IMR-90 (cell line): ENCODE measurements around the gene SLC6A7. TPM values are rescaled to one million over a fixed set of nuclear protein-coding genes. Genes with fewer than 3 reads are reported as not detected.

Source experiments
- ATAC-seq: fragments of 200-7000 bp; cut with Tn5 transposase; 2 replicates; pipeline ENCODE4 v1.9.1; 2020; ENCODE audit warnings: low read depth, mild to moderate bottlenecking, moderate library complexity
- BruUV-seq: library from RNA; stranded (reverse); fragments of 400-500 nt; replicated peaks from 2 replicates; lab custom pipeline; 2021; lab: Mats Ljungman, UMichigan
- CTCF ChIA-PET: fragments of 300-600 bp; formaldehyde crosslinking; extraction: SDS; loops from one replicate; lab custom pipeline; 2021; ENCODE audit warnings: antibody characterized with exemption; lab: Yijun Ruan, JAX
- POLR2A ChIA-PET: fragments of 300-600 bp; sonication (Branson Sonifier 250); formaldehyde crosslinking; loops from one replicate; lab custom pipeline; 2022; ENCODE audit warnings: antibody characterized with exemption; ENCODE audit not compliant: unreplicated experiment; lab: Charles Lee
- DNase-seq: peaks from one replicate; pipeline ENCODE4 v3.0.0; 2013
- H2AFZ ChIP-seq: replicated peaks from 2 replicates; pipeline ENCODE3; 2013; ENCODE audit warnings: low read length, mild to moderate bottlenecking; ENCODE audit not compliant: poor library complexity
- H2AK5ac ChIP-seq: 2 replicates; pipeline ENCODE4 v1.6.1; 2013; ENCODE audit warnings: low read depth, low read length, inconsistent platforms
- H2AK9ac ChIP-seq: replicated peaks from 2 replicates; pipeline ENCODE3; 2013; ENCODE audit warnings: mild to moderate bottlenecking, low read depth, low read length, moderate library complexity; ENCODE audit not compliant: poor library complexity
- H2BK120ac ChIP-seq: 2 replicates; pipeline ENCODE4 v1.6.1; 2013; ENCODE audit warnings: low read depth, low read length, inconsistent platforms
- H2BK15ac ChIP-seq: 3 replicates; pipeline ENCODE4 v1.6.1; 2013; ENCODE audit warnings: low read depth, low read length, inconsistent platforms
- H2BK20ac ChIP-seq: 2 replicates; pipeline ENCODE4 v1.6.1; 2013; ENCODE audit warnings: low read depth, mild to moderate bottlenecking, inconsistent platforms, low read length, moderate library complexity
- H2BK5ac ChIP-seq: 2 replicates; pipeline ENCODE4 v1.6.1; 2013; ENCODE audit warnings: mild to moderate bottlenecking, low read depth, low read length, inconsistent platforms; ENCODE audit not compliant: poor library complexity, severe bottlenecking
- H3K14ac ChIP-seq: replicated peaks from 2 replicates; pipeline ENCODE4 v1.6.1; 2013; ENCODE audit warnings: low read depth, low read length, inconsistent platforms
- H3K18ac ChIP-seq: 2 replicates; pipeline ENCODE4 v1.6.1; 2013; ENCODE audit warnings: low read depth, low read length, control low read depth
- H3K23ac ChIP-seq: 2 replicates; pipeline ENCODE4 v1.6.1; 2013; ENCODE audit warnings: low read depth, low read length, inconsistent platforms
- H3K27ac ChIP-seq: 2 replicates; pipeline ENCODE4 v1.5.1; 2013; ENCODE audit warnings: mild to moderate bottlenecking, control low read depth, low read length; ENCODE audit not compliant: insufficient read depth
- H3K27me3 ChIP-seq: 2 replicates; pipeline ENCODE4 v1.6.1; 2013; ENCODE audit warnings: low read length; ENCODE audit not compliant: control insufficient read depth, insufficient read depth
- H3K36me3 ChIP-seq: 2 replicates; pipeline ENCODE4 v1.6.1; 2013; ENCODE audit warnings: low read length, mixed read lengths; ENCODE audit not compliant: control insufficient read depth, insufficient read depth
- H3K4ac ChIP-seq: 2 replicates; pipeline ENCODE4 v1.6.1; 2013; ENCODE audit warnings: low read depth, low read length, inconsistent platforms
- H3K4me1 ChIP-seq: 2 replicates; pipeline ENCODE4 v1.6.1; 2013; ENCODE audit warnings: low read length, mixed read lengths; ENCODE audit not compliant: control insufficient read depth, insufficient read depth
- H3K4me2 ChIP-seq: 2 replicates; pipeline ENCODE4 v1.6.1; 2013; ENCODE audit warnings: low read depth, mild to moderate bottlenecking, control low read depth, low read length, moderate library complexity
- H3K4me3 ChIP-seq: 2 replicates; pipeline ENCODE4 v1.5.1; 2013; ENCODE audit warnings: low read depth, mild to moderate bottlenecking, control low read depth, low read length, moderate library complexity; ENCODE audit not compliant: insufficient read depth
- H3K56ac ChIP-seq: 2 replicates; pipeline ENCODE4 v1.6.1; 2013; ENCODE audit warnings: low read length, inconsistent platforms; ENCODE audit not compliant: insufficient read depth; ENCODE audit errors: extremely low read depth
- H3K79me1 ChIP-seq, 2 experiments: 2 replicates each; pipeline ENCODE4 v1.6.1; 2013; ENCODE audit warnings: low read length in 2 of 2, inconsistent platforms in 1 of 2, low read depth in 1 of 2
- H3K9ac ChIP-seq: 2 replicates; pipeline ENCODE4 v1.6.1; 2013; ENCODE audit warnings: low read depth, low read length, control low read depth
- H3K9me1 ChIP-seq: 2 replicates; pipeline ENCODE4 v1.6.1; 2013; ENCODE audit warnings: low read length, inconsistent platforms; ENCODE audit not compliant: insufficient read depth
- H3K9me3 ChIP-seq: 2 replicates; pipeline ENCODE4 v1.6.1; 2013; ENCODE audit warnings: low read length; ENCODE audit not compliant: control insufficient read depth, insufficient read depth
- H4K20me1 ChIP-seq: 2 replicates; pipeline ENCODE4 v1.6.1; 2013; ENCODE audit warnings: low read length, inconsistent platforms; ENCODE audit not compliant: insufficient read depth
- H4K5ac ChIP-seq: 2 replicates; pipeline ENCODE4 v1.6.1; 2013; ENCODE audit warnings: mild to moderate bottlenecking, low read depth, low read length, control low read depth
- H4K8ac ChIP-seq, 2 experiments: 2 replicates each; pipeline ENCODE4 v1.6.1; 2013; ENCODE audit warnings: low read depth in 2 of 2, low read length in 2 of 2, control low read depth in 1 of 2, inconsistent platforms in 1 of 2
- H4K91ac ChIP-seq: 2 replicates; pipeline ENCODE4 v1.6.1; 2013; ENCODE audit warnings: low read depth, low read length, inconsistent platforms; ENCODE audit not compliant: insufficient read depth
- BHLHE40 ChIP-seq: fragments of 150-350 bp; IDR thresholded peaks from 2 replicates; pipeline ENCODE4 v1.6.1; 2016; ENCODE audit warnings: mild to moderate bottlenecking, low read depth, low read length
- CEBPB ChIP-seq: IDR thresholded peaks from 2 replicates; pipeline ENCODE4 v1.6.1; 2012; ENCODE audit warnings: low read depth, low read length, improper control_type of control experiment
- ELK1 ChIP-seq: fragments of 150-350 bp; IDR thresholded peaks from 2 replicates; pipeline ENCODE4 v1.6.1; 2016; ENCODE audit warnings: low read depth, mild to moderate bottlenecking, low read length, moderate library complexity, borderline replicate concordance
- FOS ChIP-seq: fragments of 150-350 bp; IDR thresholded peaks from 2 replicates; pipeline ENCODE4 v1.6.1; 2016; ENCODE audit warnings: low read depth, low read length
- MAFK ChIP-seq: IDR thresholded peaks from 2 replicates; pipeline ENCODE4 v1.6.1; 2012; ENCODE audit warnings: low read depth, low read length, improper control_type of control experiment
- MAZ ChIP-seq: IDR thresholded peaks from 2 replicates; pipeline ENCODE4 v1.6.1; 2012; ENCODE audit warnings: low read depth, mild to moderate bottlenecking, low read length, improper control_type of control experiment, moderate library complexity, borderline replicate concordance
- MXI1 ChIP-seq: IDR thresholded peaks from 2 replicates; pipeline ENCODE4 v1.6.1; 2012; ENCODE audit warnings: low read depth, mild to moderate bottlenecking, low read length, moderate library complexity, borderline replicate concordance
- NFE2L2 ChIP-seq: fragments of 150-350 bp; IDR thresholded peaks from 2 replicates; pipeline ENCODE4 v1.6.1; 2016; ENCODE audit warnings: low read depth, mild to moderate bottlenecking, low read length
- POLR2A ChIP-seq: IDR thresholded peaks from 2 replicates; pipeline ENCODE4 v1.6.1; 2012; ENCODE audit warnings: mild to moderate bottlenecking, low read depth, low read length
- RAD21 ChIP-seq: IDR thresholded peaks from 2 replicates; pipeline ENCODE4 v1.6.1; 2012; ENCODE audit warnings: low read length, improper control_type of control experiment
- RCOR1 ChIP-seq: IDR thresholded peaks from 2 replicates; pipeline ENCODE4 v1.6.1; 2012; ENCODE audit warnings: mild to moderate bottlenecking, low read length, improper control_type of control experiment; ENCODE audit not compliant: insufficient replicate concordance
- RFX5 ChIP-seq: IDR thresholded peaks from 2 replicates; pipeline ENCODE4 v1.8.0; 2012; ENCODE audit warnings: low read depth, mild to moderate bottlenecking, low read length, moderate library complexity
- SMC3 ChIP-seq: fragments of 150-350 bp; IDR thresholded peaks from 2 replicates; pipeline ENCODE4 v1.6.1; 2016; ENCODE audit warnings: low read depth, mild to moderate bottlenecking, antibody characterized with exemption, low read length, moderate library complexity
- USF2 ChIP-seq: fragments of 150-350 bp; IDR thresholded peaks from 2 replicates; pipeline ENCODE4 v1.6.1; 2017; ENCODE audit warnings: mild to moderate bottlenecking, antibody characterized with exemption, low read length, low read depth
- WGBS, 2 experiments: methylation state at CpG; one replicate each; pipeline versions ENCODE4 v1.1.5 to v1.1.7; 2013; ENCODE audit warnings: missing lambda C conversion rate in 2 of 2; ENCODE audit not compliant: insufficient read length in 1 of 2; ENCODE audit errors: extremely low coverage in 2 of 2; 5-methylcytosine and 5-hydroxymethylcytosine counted together
- dilution Hi-C: fragments of 300-500 bp; cut with HindIII; formaldehyde crosslinking; loops from one replicate; pipeline ENCODE4 v1.14.3; 2018; ENCODE audit warnings: low sequenced_read_pairs; ENCODE audit not compliant: unreplicated experiment
- in situ Hi-C: fragments of 300-500 bp; cut with MboI; formaldehyde crosslinking; loops from 3 replicates; pipeline ENCODE4 v1.14.3; 2019; ENCODE audit warnings: low sequenced_read_pairs, inconsistent platforms, mixed read lengths
- intact Hi-C: fragments of 100-400 bp; cut with micrococcal nuclease; formaldehyde crosslinking; loops from 2 replicates; pipeline ENCODE4 v1.10.0; 2022
- polyA plus RNA-seq, 3 experiments: library from polyadenylated mRNA; depleted of rRNA; stranded (reverse); fragments of >200 nt; gene quantifications; 2 replicates each; pipeline ENCODE4 v1.2.3, GENCODE V29; 2012; ENCODE audit warnings: low replicate concordance in 1 of 3
- total RNA-seq: library from RNA; depleted of rRNA; stranded (reverse); fragments of >200 nt; gene quantifications from 2 replicates; pipeline ENCODE4 v1.2.3, GENCODE V29; 2012
- TF ChIP-seq, protein P1 (sequence below): conservative IDR thresholded peaks from 2 replicates; pipeline ENCODE4 v1.5.1; 2012; ENCODE audit warnings: mild to moderate bottlenecking, low read depth, low read length, improper control_type of control experiment

Gene SLC6A7
- total and polyA plus RNA-seq, 2 of the 4 experiments (the other 2 are of a cell fraction): under 0.01 TPM; not detected in 1

DNA sequence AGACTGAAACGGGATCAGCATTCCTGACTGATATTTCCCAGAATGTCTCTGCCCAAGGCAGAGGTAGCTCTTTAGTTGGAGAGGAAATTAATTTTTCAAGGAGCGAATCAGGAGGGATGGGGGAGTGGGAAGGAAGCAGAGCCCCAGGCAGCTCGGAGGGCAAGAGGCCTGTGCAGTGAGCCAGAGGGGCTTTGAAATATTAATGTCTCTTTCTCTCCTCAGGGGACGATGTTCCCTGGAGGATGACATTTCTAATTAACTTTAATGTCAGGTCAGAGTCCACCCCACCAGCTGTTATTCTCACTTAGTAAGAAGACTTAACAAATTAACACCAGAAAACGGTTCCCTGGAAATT is 45.6 kb downstream of the SLC6A7 start:
- WGBS, 2 experiments: no CpG with 5 or more reads among the region's 5 CpGs
- Histone ChIP-seq H3K4me3 (no peak overlapping the region), H3K27ac (no peak overlapping the region), H2BK120ac (no peak overlapping the region), H3K9me1 (peaks cover 6% of the 10 kb centered on the region), H3K36me3 (no peaks in the 10 kb centered on the region), H3K18ac (no peak overlapping the region), H3K14ac (no peak overlapping the region), H3K9ac (no peak overlapping the region), H3K79me1 (no peaks in the 10 kb centered on the region), H3K4me2 (no peak overlapping the region), H2BK5ac (no peak overlapping the region), H2AFZ (no peak overlapping the region), H2BK20ac (no peak overlapping the region), H3K4me1 (no peaks in the 10 kb centered on the region), H3K56ac (no peak overlapping the region), H4K20me1 (no peaks in the 10 kb centered on the region), H2AK9ac (no peak overlapping the region), H3K23ac (no peak overlapping the region), H4K8ac (no peak overlapping the region), H3K4ac (no peak overlapping the region), H4K5ac (no peak overlapping the region), H4K91ac (no peak overlapping the region), H3K9me3 (no peaks in the 10 kb centered on the region), H3K27me3 (no peaks in the 10 kb centered on the region; the same call in 1 of the 2 replicates), H2BK15ac (no peak overlapping the region), H2AK5ac (no peak overlapping the region)
- ChIA-PET POLR2A (no interaction called here), CTCF (no interaction called here)
- TF ChIP-seq MAFK: no peak
- no peak for TF ChIP-seq MAZ
- TF ChIP-seq RFX5: no peak
- no peak for TF ChIP-seq ELK1
- TF ChIP-seq FOS: no peak
- TF ChIP-seq USF2: no peak
- TF ChIP-seq BHLHE40: no peak
- TF ChIP-seq, protein P1, sequence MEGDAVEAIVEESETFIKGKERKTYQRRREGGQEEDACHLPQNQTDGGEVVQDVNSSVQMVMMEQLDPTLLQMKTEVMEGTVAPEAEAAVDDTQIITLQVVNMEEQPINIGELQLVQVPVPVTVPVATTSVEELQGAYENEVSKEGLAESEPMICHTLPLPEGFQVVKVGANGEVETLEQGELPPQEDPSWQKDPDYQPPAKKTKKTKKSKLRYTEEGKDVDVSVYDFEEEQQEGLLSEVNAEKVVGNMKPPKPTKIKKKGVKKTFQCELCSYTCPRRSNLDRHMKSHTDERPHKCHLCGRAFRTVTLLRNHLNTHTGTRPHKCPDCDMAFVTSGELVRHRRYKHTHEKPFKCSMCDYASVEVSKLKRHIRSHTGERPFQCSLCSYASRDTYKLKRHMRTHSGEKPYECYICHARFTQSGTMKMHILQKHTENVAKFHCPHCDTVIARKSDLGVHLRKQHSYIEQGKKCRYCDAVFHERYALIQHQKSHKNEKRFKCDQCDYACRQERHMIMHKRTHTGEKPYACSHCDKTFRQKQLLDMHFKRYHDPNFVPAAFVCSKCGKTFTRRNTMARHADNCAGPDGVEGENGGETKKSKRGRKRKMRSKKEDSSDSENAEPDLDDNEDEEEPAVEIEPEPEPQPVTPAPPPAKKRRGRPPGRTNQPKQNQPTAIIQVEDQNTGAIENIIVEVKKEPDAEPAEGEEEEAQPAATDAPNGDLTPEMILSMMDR: no peak
- no peak for TF ChIP-seq POLR2A
- TF ChIP-seq RAD21: no peak
- no peak for TF ChIP-seq NFE2L2
- no peak for TF ChIP-seq MXI1
- no peak for TF ChIP-seq SMC3
- TF ChIP-seq RCOR1: no peak
- no peak for TF ChIP-seq CEBPB
- DNase-seq (no peak), ATAC-seq (no peak; the same call in 1 of the 2 replicates)
- in situ Hi-C loops: no loop called here
- no TSS peak for BruUV-seq
- intact Hi-C loops: no loop called here
- dilution Hi-C loops: no loop called here
